BJ (cell line): ENCODE data around the gene GZMH. TPM values are rescaled to one million over a fixed set of nuclear protein-coding genes. Genes with fewer than 3 reads are reported as not detected.
"Not testable (repeated sequence)": the region's sequence is repeated elsewhere in the genome, so short reads cannot be mapped to it uniquely, and the experiment has no call there.

ENCODE experiments used
- CTCF ChIA-PET: fragments of 350-600 bp; formaldehyde crosslinking; extraction: SDS; loops from one replicate; lab custom pipeline; 2021; ENCODE audit warnings: antibody characterized with exemption, inconsistent platforms; lab: Yijun Ruan, JAX
- POLR2A ChIA-PET: fragments of 300-600 bp; sonication (Branson Sonifier 250); formaldehyde crosslinking; extraction: SDS; loops from one replicate; lab custom pipeline; 2021; ENCODE audit warnings: antibody characterized with exemption; lab: Charles Lee
- DNase-seq: peaks from one replicate; pipeline ENCODE4 v3.0.0-alpha.2; 2011; ENCODE audit warnings: low read depth
- H3K27me3 ChIP-seq: 2 replicates; pipeline ENCODE4 v1.6.0; 2011; ENCODE audit warnings: low read length; ENCODE audit not compliant: control insufficient read depth, insufficient read depth
- H3K36me3 ChIP-seq: 2 replicates; pipeline ENCODE4 v1.5.1; 2011; ENCODE audit warnings: low read length; ENCODE audit not compliant: control insufficient read depth, insufficient read depth
- H3K4me3 ChIP-seq: 2 replicates; pipeline ENCODE4 v1.5.1; 2011; ENCODE audit warnings: low read depth, mild to moderate bottlenecking, control low read depth, low read length
- CTCF ChIP-seq: IDR thresholded peaks from 2 replicates; pipeline ENCODE4 v1.5.1; 2011; ENCODE audit warnings: low read depth, mild to moderate bottlenecking, control low read depth, inconsistent platforms, low read length, moderate library complexity; ENCODE audit not compliant: insufficient read depth
- polyA minus RNA-seq: library from RNA; depleted of rRNA, polyadenylated mRNA; stranded (reverse); fragments of >200 nt; gene quantifications from 2 replicates; pipeline ENCODE4 v1.2.3, GENCODE V29; 2011; rRNA and poly(A)+ RNA removed
- polyA plus RNA-seq: library from polyadenylated mRNA; depleted of rRNA; stranded (reverse); fragments of >200 nt; gene quantifications from 2 replicates; pipeline ENCODE4 v1.2.3, GENCODE V29; 2011; rRNA removed

GZMH gene
- not detected in 2 replicates for polyA plus RNA-seq
- polyA minus RNA-seq: not detected in 2 replicates

GRCh38 chr14:24609655-24610344, at the start of gene GZMH:
GZMH (minus strand) TSS chr14:24609685; CDS start chr14:24609613, 72 bp downstream.
- no peak within 1 kb of the TSS for H3K4me3 ChIP-seq
- H3K27me3 ChIP-seq: no peaks in the 10 kb centered on the region
- no peaks in the 10 kb centered on the region for H3K36me3 ChIP-seq
- POLR2A ChIA-PET: no interaction called here
- CTCF ChIA-PET: no interaction called here
- no peak for TF ChIP-seq CTCF
- no peak for DNase-seq

GRCh38 chr14:24648361-24648760, 38.9 kb upstream of the GZMH start:
- DNase-seq, H3K36me3 ChIP-seq, H3K4me3 ChIP-seq, POLR2A ChIA-PET, CTCF ChIA-PET, H3K27me3 ChIP-seq: not testable (repeated sequence)

GRCh38 chr14:24639905-24640304, 30.4 kb upstream of the GZMH start:
- no peaks in the 10 kb centered on the region for H3K27me3 ChIP-seq
- ChIA-PET CTCF (interaction anchor here (1.2 kb wide), 1 partner anchor 40 kb away, joined by 3 read pairs; no protein-coding TSS in a partner anchor), POLR2A (no interaction called here)
- no peaks in the 10 kb centered on the region for H3K36me3 ChIP-seq
- H3K4me3 ChIP-seq: no peak overlapping the region
- no peak for DNase-seq
- no peak for TF ChIP-seq CTCF

GRCh38 chr14:24639270-24639669, 29.8 kb upstream of the GZMH start:
- CTCF ChIA-PET: no interaction called here
- H3K36me3 ChIP-seq: no peaks in the 10 kb centered on the region
- no peak for DNase-seq
- no peak for TF ChIP-seq CTCF
- H3K4me3 ChIP-seq: no peak overlapping the region
- POLR2A ChIA-PET: no interaction called here
- no peaks in the 10 kb centered on the region for H3K27me3 ChIP-seq

GRCh38 chr14:24634158-24634557, 24.7 kb upstream of the GZMH start, which contains the start of gene GZMB:
GZMB (minus strand) TSS chr14:24634190; CDS start chr14:24634160, 30 bp downstream.
- DNase-seq: no peak
- POLR2A ChIA-PET: no interaction called here
- H3K4me3 ChIP-seq: no peak within 1 kb of the TSS
- CTCF ChIA-PET: interaction anchor here (1.1 kb wide), 1 partner anchor 9 kb away, joined by 5 read pairs; no protein-coding TSS in a partner anchor
- no peaks in the 10 kb centered on the region for H3K27me3 ChIP-seq
- TF ChIP-seq CTCF: no peak
- H3K36me3 ChIP-seq: no peaks in the 10 kb centered on the region
